Measurements from ENCODE around the gene PTPRM. TPM values are rescaled to one million over a fixed set of nuclear protein-coding genes. Genes with fewer than 3 reads are reported as not detected.
A peak's percentile ranks its signal among the peaks of the same experiment; 100 is the strongest.

Gene PTPRM
- total and polyA plus RNA-seq, 4 donors, result 61.1 to 146 (median 87.5) TPM

- Histone ChIP-seq H3K4me3 (no peak overlapping the region), H3K27me3 (ENCODE audit: control insufficient read depth in 3 of 3, insufficient read depth in 3 of 3, low read length in 2 of 3) (no peaks in the 10 kb centered on the region), H3K9me3 (ENCODE audit: control insufficient read depth in 4 of 4, insufficient read depth in 3 of 4, low read length in 3 of 4) (no peaks in the 10 kb centered on the region), H3K4me1 (ENCODE audit: control insufficient read depth in 5 of 5, insufficient read depth in 5 of 5, low read length in 5 of 5) (no peaks in the 10 kb centered on the region), H3K36me3 (ENCODE audit: control insufficient read depth in 4 of 4, insufficient read depth in 4 of 4, low read length in 4 of 4) (peaks cover 3 to 29% (median 9%) of the 10 kb centered on the region in 4 donors), H3K9ac (ENCODE audit: insufficient read depth in 1 of 2, low read length in 2 of 2) (no peak overlapping the region), H3K27ac (ENCODE audit: low read depth in 1 of 2, low read length in 1 of 2) (no peak overlapping the region)
- 90% methylated on average over 12 of the region's 12 CpGs for WGBS, 2 donors
- ATAC-seq (ENCODE audit: insufficient read depth, low FRiP score), result no peak
- no peak for DNase-seq
- TF ChIP-seq CTCF (IDR thresholded peaks at IDR 0.05; ENCODE audit: control extremely low read depth, extremely low read depth), result no peak
Observed at GRCh38 chr18:8397034-8397433, 829.9 kb downstream of the PTPRM start.

GRCh38 chr18:8399138-8399537 lies 832.0 kb downstream of the PTPRM start:
- peak in 1 of 3 donors; percentile 13 for DNase-seq
- H3K9ac ChIP-seq (ENCODE audit: insufficient read depth in 1 of 2, low read length in 2 of 2), result no peak overlapping the region
- no peak for TF ChIP-seq CTCF (IDR thresholded peaks at IDR 0.05; ENCODE audit: control extremely low read depth, extremely low read depth)
- WGBS, 2 donors, result 91 to 94% methylated on average over 8 of the region's 8 CpGs
- H3K4me3 ChIP-seq, result no peak overlapping the region
- peaks cover 0 to 2% (median 0%) of the 10 kb centered on the region in 4 donors for H3K9me3 ChIP-seq (ENCODE audit: control insufficient read depth in 4 of 4, insufficient read depth in 3 of 4, low read length in 3 of 4)
- peaks cover 4 to 30% (median 14%) of the 10 kb centered on the region in 4 donors for H3K36me3 ChIP-seq (ENCODE audit: control insufficient read depth in 4 of 4, insufficient read depth in 4 of 4, low read length in 4 of 4)
- no peak overlapping the region for H3K27ac ChIP-seq (ENCODE audit: low read depth in 1 of 2, low read length in 1 of 2)
- ATAC-seq (ENCODE audit: insufficient read depth, low FRiP score), result no peak
- H3K4me1 ChIP-seq (ENCODE audit: control insufficient read depth in 5 of 5, insufficient read depth in 5 of 5, low read length in 5 of 5), result no peaks in the 10 kb centered on the region
- H3K27me3 ChIP-seq (ENCODE audit: control insufficient read depth in 3 of 3, insufficient read depth in 3 of 3, low read length in 2 of 3), result no peaks in the 10 kb centered on the region

GRCh38 chr18:8400193-8400752 lies 833.2 kb downstream of the PTPRM start:
- DNase-seq (no peak), ATAC-seq (ENCODE audit: insufficient read depth, low FRiP score) (no peak)
- H3K4me1 ChIP-seq (ENCODE audit: control insufficient read depth in 5 of 5, insufficient read depth in 5 of 5, low read length in 5 of 5), result no peaks in the 10 kb centered on the region
- H3K9me3 ChIP-seq (ENCODE audit: control insufficient read depth in 4 of 4, insufficient read depth in 3 of 4, low read length in 3 of 4), result peaks cover 0 to 2% (median 0%) of the 10 kb centered on the region in 4 donors
- no peak overlapping the region for H3K9ac ChIP-seq (ENCODE audit: insufficient read depth in 1 of 2, low read length in 2 of 2)
- TF ChIP-seq CTCF (IDR thresholded peaks at IDR 0.05; ENCODE audit: control extremely low read depth, extremely low read depth), result no peak
- no peak overlapping the region for H3K4me3 ChIP-seq
- H3K27me3 ChIP-seq (ENCODE audit: control insufficient read depth in 3 of 3, insufficient read depth in 3 of 3, low read length in 2 of 3), result no peaks in the 10 kb centered on the region
- peaks cover 4 to 30% (median 11%) of the 10 kb centered on the region in 4 donors for H3K36me3 ChIP-seq (ENCODE audit: control insufficient read depth in 4 of 4, insufficient read depth in 4 of 4, low read length in 4 of 4)
- WGBS, 2 donors, result 91 to 93% methylated on average over 17 of the region's 17 CpGs
- H3K27ac ChIP-seq (ENCODE audit: low read depth in 1 of 2, low read length in 1 of 2), result no peak overlapping the region

- Histone ChIP-seq H3K36me3 (ENCODE audit: control insufficient read depth in 4 of 4, insufficient read depth in 4 of 4, low read length in 4 of 4) (peaks cover 5 to 32% (median 10%) of the 10 kb centered on the region in 4 donors), H3K4me1 (ENCODE audit: control insufficient read depth in 5 of 5, insufficient read depth in 5 of 5, low read length in 5 of 5) (no peaks in the 10 kb centered on the region), H3K9ac (ENCODE audit: insufficient read depth in 1 of 2, low read length in 2 of 2) (no peak overlapping the region), H3K4me3 (no peak overlapping the region), H3K9me3 (ENCODE audit: control insufficient read depth in 4 of 4, insufficient read depth in 3 of 4, low read length in 3 of 4) (peaks cover 0 to 2% (median 0%) of the 10 kb centered on the region in 4 donors), H3K27me3 (ENCODE audit: control insufficient read depth in 3 of 3, insufficient read depth in 3 of 3, low read length in 2 of 3) (no peaks in the 10 kb centered on the region), H3K27ac (ENCODE audit: low read depth in 1 of 2, low read length in 1 of 2) (no peak overlapping the region)
- TF ChIP-seq CTCF (IDR thresholded peaks at IDR 0.05; ENCODE audit: control extremely low read depth, extremely low read depth), result no peak
- 48 to 71% methylated on average over 2 of the region's 2 CpGs for WGBS, 2 donors
- ATAC-seq (ENCODE audit: insufficient read depth, low FRiP score) (no peak), DNase-seq (no peak)
Observed at GRCh38 chr18:8400825-8401224, 833.7 kb downstream of the PTPRM start.

Data from lung (tissue), 12 donors.